ENCODE measurements around the gene TNIP2.

DNA sequence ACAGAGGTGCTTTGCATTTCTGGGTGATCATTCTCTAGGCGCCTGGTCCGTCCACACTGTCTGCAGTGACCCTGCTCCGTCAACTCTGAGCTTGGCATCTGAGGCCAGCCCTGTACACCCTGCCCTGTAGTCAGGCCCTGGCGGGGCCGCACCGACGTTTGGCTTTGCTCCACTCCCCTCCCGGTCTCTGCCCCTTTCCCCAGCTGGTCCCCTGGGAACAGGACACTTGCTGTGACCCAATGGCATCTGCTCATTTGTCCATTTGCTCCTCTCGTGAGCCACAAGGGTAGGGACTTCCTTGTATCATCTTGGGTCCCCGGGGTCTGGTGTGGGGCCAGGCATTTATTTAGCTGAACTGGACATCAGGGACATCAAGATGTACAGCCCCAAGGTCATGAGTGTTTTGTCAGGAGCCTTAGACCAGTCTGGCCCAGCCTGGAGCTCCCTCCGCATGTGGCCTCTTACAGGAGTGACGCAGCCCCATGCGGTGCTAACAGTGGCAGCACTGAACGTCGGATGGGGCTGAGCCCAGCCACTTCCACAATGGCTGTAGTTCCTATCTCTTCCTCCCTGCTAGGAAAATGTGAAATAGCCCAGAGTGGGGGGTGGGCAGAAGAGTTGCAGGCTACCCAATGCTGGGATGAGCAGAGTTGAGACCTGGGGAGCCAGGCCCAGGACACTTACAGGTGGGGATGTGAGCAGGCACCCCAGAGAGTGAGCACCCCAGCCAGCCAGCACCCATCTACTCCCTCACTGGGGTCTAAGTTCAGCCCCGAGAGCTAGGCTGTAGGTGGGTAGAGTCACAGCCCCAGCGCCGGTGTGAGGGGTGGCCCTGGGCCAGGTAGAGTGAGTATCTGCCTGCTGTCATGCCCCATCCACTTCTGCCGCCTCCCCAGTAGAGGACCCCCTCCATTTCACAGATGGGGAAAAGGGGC lies 34.7 kb upstream of the TNIP2 start:
- TF ChIP-seq ZNF132 (tag by site-specific recombination; IDR thresholded peaks at IDR 0.05; ENCODE audit: borderline replicate concordance) (no peak), ZNF664 (tag by site-specific recombination; IDR thresholded peaks at IDR 0.05) (no peak), SCRT2 (tag by site-specific recombination; IDR thresholded peaks at IDR 0.05) (no peak)
- TF ChIP-seq, protein P1, sequence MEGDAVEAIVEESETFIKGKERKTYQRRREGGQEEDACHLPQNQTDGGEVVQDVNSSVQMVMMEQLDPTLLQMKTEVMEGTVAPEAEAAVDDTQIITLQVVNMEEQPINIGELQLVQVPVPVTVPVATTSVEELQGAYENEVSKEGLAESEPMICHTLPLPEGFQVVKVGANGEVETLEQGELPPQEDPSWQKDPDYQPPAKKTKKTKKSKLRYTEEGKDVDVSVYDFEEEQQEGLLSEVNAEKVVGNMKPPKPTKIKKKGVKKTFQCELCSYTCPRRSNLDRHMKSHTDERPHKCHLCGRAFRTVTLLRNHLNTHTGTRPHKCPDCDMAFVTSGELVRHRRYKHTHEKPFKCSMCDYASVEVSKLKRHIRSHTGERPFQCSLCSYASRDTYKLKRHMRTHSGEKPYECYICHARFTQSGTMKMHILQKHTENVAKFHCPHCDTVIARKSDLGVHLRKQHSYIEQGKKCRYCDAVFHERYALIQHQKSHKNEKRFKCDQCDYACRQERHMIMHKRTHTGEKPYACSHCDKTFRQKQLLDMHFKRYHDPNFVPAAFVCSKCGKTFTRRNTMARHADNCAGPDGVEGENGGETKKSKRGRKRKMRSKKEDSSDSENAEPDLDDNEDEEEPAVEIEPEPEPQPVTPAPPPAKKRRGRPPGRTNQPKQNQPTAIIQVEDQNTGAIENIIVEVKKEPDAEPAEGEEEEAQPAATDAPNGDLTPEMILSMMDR (tag by site-specific recombination; IDR thresholded peaks at IDR 0.05), result no peak
- TF ChIP-seq, protein P2, sequence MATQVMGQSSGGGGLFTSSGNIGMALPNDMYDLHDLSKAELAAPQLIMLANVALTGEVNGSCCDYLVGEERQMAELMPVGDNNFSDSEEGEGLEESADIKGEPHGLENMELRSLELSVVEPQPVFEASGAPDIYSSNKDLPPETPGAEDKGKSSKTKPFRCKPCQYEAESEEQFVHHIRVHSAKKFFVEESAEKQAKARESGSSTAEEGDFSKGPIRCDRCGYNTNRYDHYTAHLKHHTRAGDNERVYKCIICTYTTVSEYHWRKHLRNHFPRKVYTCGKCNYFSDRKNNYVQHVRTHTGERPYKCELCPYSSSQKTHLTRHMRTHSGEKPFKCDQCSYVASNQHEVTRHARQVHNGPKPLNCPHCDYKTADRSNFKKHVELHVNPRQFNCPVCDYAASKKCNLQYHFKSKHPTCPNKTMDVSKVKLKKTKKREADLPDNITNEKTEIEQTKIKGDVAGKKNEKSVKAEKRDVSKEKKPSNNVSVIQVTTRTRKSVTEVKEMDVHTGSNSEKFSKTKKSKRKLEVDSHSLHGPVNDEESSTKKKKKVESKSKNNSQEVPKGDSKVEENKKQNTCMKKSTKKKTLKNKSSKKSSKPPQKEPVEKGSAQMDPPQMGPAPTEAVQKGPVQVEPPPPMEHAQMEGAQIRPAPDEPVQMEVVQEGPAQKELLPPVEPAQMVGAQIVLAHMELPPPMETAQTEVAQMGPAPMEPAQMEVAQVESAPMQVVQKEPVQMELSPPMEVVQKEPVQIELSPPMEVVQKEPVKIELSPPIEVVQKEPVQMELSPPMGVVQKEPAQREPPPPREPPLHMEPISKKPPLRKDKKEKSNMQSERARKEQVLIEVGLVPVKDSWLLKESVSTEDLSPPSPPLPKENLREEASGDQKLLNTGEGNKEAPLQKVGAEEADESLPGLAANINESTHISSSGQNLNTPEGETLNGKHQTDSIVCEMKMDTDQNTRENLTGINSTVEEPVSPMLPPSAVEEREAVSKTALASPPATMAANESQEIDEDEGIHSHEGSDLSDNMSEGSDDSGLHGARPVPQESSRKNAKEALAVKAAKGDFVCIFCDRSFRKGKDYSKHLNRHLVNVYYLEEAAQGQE (tag by site-specific recombination; IDR thresholded peaks at IDR 0.05), result no peak
